HG03571 (cell line): ENCODE results near the gene CLDN3.
"Not testable (repeated sequence)": the region's sequence is repeated elsewhere in the genome, so short reads cannot be mapped to it uniquely, and the experiment has no call there.

Experiments used
- ATAC-seq: cut with Tn5 transposase; IDR thresholded peaks from one replicate; pipeline ENCODE4 v1.9.1; 2021; ENCODE audit not compliant: unreplicated experiment

Gene CLDN3

GRCh38 chr7:73738220-73738611 lies 31.9 kb downstream of the CLDN3 start:
- ATAC-seq = no peak

GRCh38 chr7:73737491-73738219 lies 32.4 kb downstream of the CLDN3 start:
- no peak for ATAC-seq

DNA sequence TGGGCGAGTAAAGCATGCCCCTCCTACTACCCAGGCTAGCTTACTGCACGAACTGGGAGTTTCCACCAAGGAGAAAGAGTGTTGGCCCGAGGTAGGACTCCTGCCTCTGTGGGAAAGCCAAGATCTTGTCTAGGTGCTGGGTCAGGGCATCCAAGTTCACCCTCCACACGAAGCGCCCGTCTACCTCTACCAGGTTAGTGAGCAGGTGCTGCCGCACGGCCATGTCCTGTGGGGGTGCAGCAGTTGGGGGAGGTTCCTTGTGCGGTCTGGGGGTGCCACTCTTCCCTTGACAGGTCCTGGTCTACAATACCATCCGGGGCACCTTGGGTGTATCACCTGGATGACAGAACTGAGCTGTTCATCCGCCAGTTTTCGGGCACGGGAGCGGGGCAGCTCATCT lies 33.2 kb downstream of the CLDN3 start:
- no peak for ATAC-seq

GRCh38 chr7:73735528-73735905 lies 34.6 kb downstream of the CLDN3 start:
- no peak for ATAC-seq

DNA sequence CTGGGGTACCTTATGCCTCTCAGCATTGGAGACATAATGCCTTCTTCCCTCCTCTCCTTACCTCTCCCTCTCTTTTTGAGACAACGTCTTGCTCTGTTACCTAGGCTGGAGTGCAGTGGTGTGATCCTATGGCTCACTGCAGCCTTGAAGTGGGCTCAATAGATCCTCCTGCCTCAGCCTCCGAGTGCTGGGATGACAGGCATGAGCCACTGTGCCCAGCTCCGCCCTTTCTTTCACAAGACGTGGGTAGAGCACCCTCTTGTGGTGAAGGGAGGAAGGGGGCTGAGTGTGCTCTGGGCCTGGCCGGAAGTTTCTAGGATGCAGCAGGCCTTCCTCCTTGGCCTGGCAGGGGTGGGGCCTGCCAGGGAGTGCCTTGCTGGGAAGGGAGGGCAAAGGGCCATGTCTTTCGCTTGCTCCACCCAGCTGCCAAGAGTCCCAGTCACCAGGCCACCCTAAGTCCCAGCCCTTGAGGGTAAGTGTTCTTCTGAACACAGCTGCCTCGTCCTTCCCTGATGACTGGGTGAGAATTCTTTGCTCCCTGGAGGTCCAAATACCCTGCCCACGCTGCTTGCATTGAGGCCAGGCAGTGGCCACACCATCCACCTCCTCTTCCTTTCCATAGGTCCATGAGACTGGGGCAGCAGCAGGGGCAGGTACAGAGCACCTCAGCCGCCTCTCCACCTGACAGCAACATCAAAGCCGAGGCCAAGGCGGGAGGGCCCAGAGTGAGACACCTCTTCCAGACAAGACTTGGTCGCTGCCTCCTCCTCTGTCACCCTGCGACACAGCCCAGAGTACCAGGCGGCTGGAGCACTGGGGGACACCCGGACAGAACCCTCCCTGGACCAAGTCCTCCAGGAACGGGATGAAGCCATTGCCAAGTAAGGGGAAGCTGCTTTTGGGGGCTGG lies 35.2 kb downstream of the CLDN3 start:
- peak; percentile 34 for ATAC-seq

GRCh38 chr7:73732397-73732796 lies 37.7 kb downstream of the CLDN3 start:
- no peak for ATAC-seq

DNA sequence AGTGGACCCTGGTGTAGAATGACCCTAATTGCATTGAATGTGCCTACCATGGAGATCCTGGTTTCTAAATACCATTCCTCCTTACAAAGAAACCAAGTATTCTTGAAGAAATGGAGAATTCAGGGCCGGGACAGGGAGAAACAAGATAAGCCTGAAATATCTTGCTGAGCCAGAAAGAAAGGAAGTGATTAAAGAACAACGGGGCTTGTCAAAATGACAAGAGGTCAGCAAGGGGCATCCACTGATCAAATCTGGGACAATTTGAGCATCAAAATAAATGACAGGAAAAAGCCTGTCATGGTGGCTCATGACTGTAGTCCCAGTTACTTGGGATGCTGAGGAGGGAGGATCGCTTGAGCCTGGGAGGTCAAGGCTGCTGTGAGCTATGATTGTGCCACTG lies 39.6 kb downstream of the CLDN3 start:
- no peak for ATAC-seq

DNA sequence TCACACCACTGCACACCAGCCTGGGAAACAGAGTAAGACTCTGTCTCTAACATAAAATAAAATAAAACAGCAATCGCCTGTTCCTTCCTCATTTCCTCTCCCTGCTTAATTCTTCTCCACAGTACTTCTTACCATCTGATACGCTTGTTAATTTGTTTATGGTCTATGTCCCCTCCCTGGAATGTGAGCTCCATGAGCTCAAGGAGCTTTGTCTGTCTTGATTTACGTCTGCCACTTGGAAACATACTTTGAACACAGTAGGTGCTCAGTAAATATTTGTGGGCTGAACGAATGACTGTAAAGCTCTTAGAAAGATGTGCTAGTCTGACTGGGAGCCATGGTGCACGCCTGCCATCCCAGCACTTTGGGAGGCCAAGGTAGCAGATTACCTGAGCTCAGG lies 41.5 kb downstream of the CLDN3 start:
- no peak for ATAC-seq

- ATAC-seq = no peak
These were observed 42.1 kb downstream of the CLDN3 start for GRCh38 chr7:73727952-73728351.

DNA sequence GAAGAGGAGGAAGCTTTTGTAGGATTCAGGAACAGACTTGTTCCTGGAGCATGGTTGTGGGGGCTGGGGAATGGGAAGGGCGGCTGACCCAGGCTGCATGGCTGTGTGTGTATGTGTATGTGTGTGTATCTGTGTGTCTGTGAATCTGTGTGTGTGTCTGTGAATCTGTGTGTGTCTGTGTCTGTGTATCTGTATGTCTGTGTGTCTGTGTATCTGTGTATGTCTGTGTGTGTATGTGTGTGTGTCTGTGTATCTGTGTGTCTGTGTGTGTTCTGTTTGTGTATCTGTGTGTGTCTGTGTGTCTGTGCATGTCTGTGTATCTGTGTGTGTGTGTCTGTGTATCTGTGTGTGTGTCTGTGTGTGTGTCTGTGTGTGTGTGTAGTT lies 44.0 kb downstream of the CLDN3 start:
- ATAC-seq = peak; percentile 19

DNA sequence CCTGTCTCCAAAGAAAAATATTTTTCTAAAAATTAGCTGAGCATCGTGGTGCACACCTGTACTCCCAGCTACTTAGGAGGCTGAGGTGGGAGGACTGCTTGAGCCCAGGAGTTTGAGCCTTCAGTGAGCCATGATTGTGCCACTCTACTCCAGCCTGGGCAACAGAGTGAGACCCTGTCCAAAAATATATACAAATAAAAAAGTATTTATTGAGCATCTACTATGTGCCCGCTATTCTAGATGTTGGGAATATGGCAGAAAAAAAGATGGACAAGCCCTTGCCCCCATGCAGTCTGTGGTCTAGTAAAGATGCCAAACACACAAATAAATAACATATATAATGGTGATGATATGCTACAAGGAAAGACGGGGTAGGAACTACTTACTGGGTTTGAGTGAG lies 46.3 kb downstream of the CLDN3 start:
- no peak for ATAC-seq

DNA sequence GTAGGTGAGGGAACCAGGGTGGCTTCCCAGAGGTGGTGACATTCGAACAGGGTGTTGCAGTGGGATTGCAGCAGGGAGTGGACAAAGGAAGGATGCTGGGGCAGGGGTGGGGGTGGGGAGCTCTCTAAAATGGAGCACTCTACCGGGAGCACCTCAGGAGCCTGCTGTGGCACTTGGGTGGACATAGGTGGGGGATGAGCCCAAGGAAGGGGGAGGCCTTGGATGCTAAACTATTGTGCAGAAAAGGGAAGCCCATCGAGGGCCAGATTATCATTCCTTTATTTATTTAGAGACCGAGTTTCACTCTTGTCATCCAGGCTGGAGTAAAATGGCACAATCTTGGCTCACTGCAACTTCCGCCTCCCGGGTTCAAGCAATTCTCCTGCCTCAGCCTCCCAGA lies 47.3 kb downstream of the CLDN3 start:
- no peak for ATAC-seq

GRCh38 chr7:73722182-73722581 lies 47.9 kb downstream of the CLDN3 start:
- not testable (repeated sequence) for ATAC-seq

- no peak for ATAC-seq
These were observed 48.7 kb downstream of the CLDN3 start for GRCh38 chr7:73721377-73721817.

- not testable (repeated sequence) for ATAC-seq
These were observed 49.6 kb downstream of the CLDN3 start for GRCh38 chr7:73720443-73720842.

- ATAC-seq = no peak
These were observed 50.3 kb downstream of the CLDN3 start for GRCh38 chr7:73719806-73720169.
